ENCODE data around the gene YTHDC1. TPM values are rescaled to one million over a fixed set of nuclear protein-coding genes. Genes with fewer than 3 reads are reported as not detected.

YTHDC1 gene
- total and polyA plus RNA-seq, 2 of the 4 experiments (the other 2 are of a cell fraction), result 31.9 to 32.7 TPM

DNA sequence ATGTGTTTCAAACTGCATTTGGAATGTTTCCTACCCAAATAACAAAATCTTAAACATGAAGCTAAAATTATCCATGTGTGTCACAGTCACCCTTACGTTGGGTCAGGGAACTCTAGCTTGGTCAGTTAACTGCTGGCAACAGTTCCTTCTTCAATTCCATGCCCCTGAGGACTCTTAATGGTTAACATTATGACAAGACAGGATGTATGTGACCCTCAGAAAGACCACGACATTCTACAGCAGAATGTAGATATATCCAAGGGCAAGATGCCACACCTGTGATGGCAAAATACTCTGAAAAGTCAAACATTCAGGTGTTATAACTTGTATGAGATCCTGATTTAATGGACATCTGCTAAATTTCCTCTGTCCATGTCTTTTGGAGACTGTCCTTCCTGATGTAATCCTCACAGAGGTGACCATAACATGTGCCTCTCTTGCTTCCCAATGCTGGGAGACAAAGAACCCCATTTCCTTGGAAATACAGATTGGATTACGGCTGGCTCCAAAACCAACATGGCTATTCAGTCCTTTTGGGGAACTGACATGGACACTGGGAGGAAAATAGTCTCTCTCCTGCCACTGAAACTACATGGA is 39.1 kb downstream of the YTHDC1 start:
- H4K8ac ChIP-seq (ENCODE audit: low read depth in 2 of 2, low read length in 2 of 2), result no peak overlapping the region
- no peak overlapping the region for H4K5ac ChIP-seq (ENCODE audit: low read depth, low read length)
- no CpG with 5 or more reads among the region's 3 CpGs for WGBS, 2 experiments (ENCODE audit: extremely low coverage in 2 of 2, insufficient read length in 1 of 2)
- H3K36me3 ChIP-seq (ENCODE audit: control insufficient read depth, insufficient read depth, low read length), result peaks cover 17% of the 10 kb centered on the region
- H3K4me1 ChIP-seq (ENCODE audit: control insufficient read depth, insufficient read depth, low read length), result no peaks in the 10 kb centered on the region
- DNase-seq, result no peak
- in situ Hi-C loops (cut with MboI; ENCODE audit: low sequenced_read_pairs) (no loop called here), intact Hi-C loops (cut with micrococcal nuclease) (no loop called here), dilution Hi-C loops (cut with HindIII; ENCODE audit: low sequenced_read_pairs, unreplicated experiment) (no loop called here)
- H3K9me1 ChIP-seq (ENCODE audit: insufficient read depth, low read length), result no peaks in the 10 kb centered on the region; the same call in 1 of the 2 replicates
- no peak overlapping the region for H3K14ac ChIP-seq (replicated peaks; ENCODE audit: low read depth, low read length)
- no peak overlapping the region for H3K23ac ChIP-seq (ENCODE audit: low read depth, low read length)
- H3K9me3 ChIP-seq (ENCODE audit: control insufficient read depth, insufficient read depth, low read length), result no peaks in the 10 kb centered on the region
- H2BK20ac ChIP-seq (ENCODE audit: low read depth, low read length), result no peak overlapping the region
- TF ChIP-seq, protein P1, sequence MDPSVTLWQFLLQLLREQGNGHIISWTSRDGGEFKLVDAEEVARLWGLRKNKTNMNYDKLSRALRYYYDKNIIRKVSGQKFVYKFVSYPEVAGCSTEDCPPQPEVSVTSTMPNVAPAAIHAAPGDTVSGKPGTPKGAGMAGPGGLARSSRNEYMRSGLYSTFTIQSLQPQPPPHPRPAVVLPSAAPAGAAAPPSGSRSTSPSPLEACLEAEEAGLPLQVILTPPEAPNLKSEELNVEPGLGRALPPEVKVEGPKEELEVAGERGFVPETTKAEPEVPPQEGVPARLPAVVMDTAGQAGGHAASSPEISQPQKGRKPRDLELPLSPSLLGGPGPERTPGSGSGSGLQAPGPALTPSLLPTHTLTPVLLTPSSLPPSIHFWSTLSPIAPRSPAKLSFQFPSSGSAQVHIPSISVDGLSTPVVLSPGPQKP (IDR thresholded peaks at IDR 0.05; ENCODE audit: borderline replicate concordance, low read depth, low read length), result no peak
- TF ChIP-seq MAZ (IDR thresholded peaks at IDR 0.05; ENCODE audit: borderline replicate concordance, low read depth, low read length), result no peak
- TF ChIP-seq BHLHE40 (IDR thresholded peaks at IDR 0.05; ENCODE audit: low read depth, low read length), result no peak
- no peak for TF ChIP-seq USF2 (IDR thresholded peaks at IDR 0.05; ENCODE audit: low read depth, low read length)
- no peak for TF ChIP-seq RFX5 (IDR thresholded peaks at IDR 0.05; ENCODE audit: low read depth, low read length)
- no peak for TF ChIP-seq POLR2A (IDR thresholded peaks at IDR 0.05; ENCODE audit: low read depth, low read length)
- TF ChIP-seq CHD1 (IDR thresholded peaks at IDR 0.05; ENCODE audit: low read depth, low read length), result no peak
- TF ChIP-seq RCOR1 (IDR thresholded peaks at IDR 0.05; ENCODE audit: insufficient replicate concordance, low read length), result no peak
- no peak overlapping the region for H2BK5ac ChIP-seq (ENCODE audit: low read depth, low read length, poor library complexity, severe bottlenecking)
- H3K4ac ChIP-seq (ENCODE audit: low read depth, low read length), result no peak overlapping the region
- BruUV-seq (replicated peaks), result no TSS peak
- H3K4me3 ChIP-seq (ENCODE audit: insufficient read depth, low read depth, low read length), result no peak overlapping the region
- no peak overlapping the region for H3K27ac ChIP-seq (ENCODE audit: insufficient read depth, low read length)
- no peak overlapping the region for H4K91ac ChIP-seq (ENCODE audit: insufficient read depth, low read depth, low read length)
- no peak overlapping the region for H2BK15ac ChIP-seq (ENCODE audit: low read depth, low read length)
- H4K20me1 ChIP-seq (ENCODE audit: insufficient read depth, low read length), result no peaks in the 10 kb centered on the region; the same call in 1 of the 2 replicates
- CTCF ChIA-PET, result no interaction called here
- H3K9ac ChIP-seq (ENCODE audit: low read depth, low read length), result no peak overlapping the region
- no peak for ATAC-seq (ENCODE audit: low read depth)
- H2AK9ac ChIP-seq (replicated peaks; ENCODE audit: low read depth, low read length, poor library complexity), result no peak overlapping the region
- H3K27me3 ChIP-seq (ENCODE audit: control insufficient read depth, insufficient read depth, low read length), result no peaks in the 10 kb centered on the region
- H3K4me2 ChIP-seq (ENCODE audit: low read depth, low read length), result no peak overlapping the region
- POLR2A ChIA-PET (ENCODE audit: unreplicated experiment), result no interaction called here
- no peaks in the 10 kb centered on the region for H3K79me1 ChIP-seq (ENCODE audit: low read depth in 1 of 2, low read length in 2 of 2)
- no peak overlapping the region for H3K56ac ChIP-seq (ENCODE audit: extremely low read depth, insufficient read depth, low read length)
- H2AFZ ChIP-seq (replicated peaks; ENCODE audit: low read length, poor library complexity), result no peak overlapping the region
- no peak overlapping the region for H3K18ac ChIP-seq (ENCODE audit: low read depth, low read length)
- no peak overlapping the region for H2BK120ac ChIP-seq (ENCODE audit: low read depth, low read length)
- no peak overlapping the region for H2AK5ac ChIP-seq (ENCODE audit: low read depth, low read length)

Measured in IMR-90 (cell line).